A673 (cell line): ENCODE results near the gene LRRC17. TPM values are rescaled to one million over a fixed set of nuclear protein-coding genes. Genes with fewer than 3 reads are reported as not detected.

Experiments
- BruUV-seq: library from RNA; stranded (reverse); fragments of 400-500 nt; replicated peaks from 2 replicates; lab custom pipeline; 2021; lab: Mats Ljungman, UMichigan
- CTCF ChIA-PET: fragments of 300-600 bp; sonication (Branson Sonifier 250); formaldehyde crosslinking; loops from one replicate; lab custom pipeline; 2022; ENCODE audit warnings: antibody characterized with exemption; lab: Charles Lee
- POLR2A ChIA-PET: fragments of 300-600 bp; sonication (Branson Sonifier 250); formaldehyde crosslinking; loops from one replicate; lab custom pipeline; 2022; ENCODE audit warnings: antibody characterized with exemption; ENCODE audit not compliant: low non-redundant PET; lab: Charles Lee
- DNase-seq: peaks from one replicate; pipeline ENCODE4 v3.0.0-alpha.2; 2015; ENCODE audit warnings: low spot score
- H3K27ac ChIP-seq: fragments of 200-600 bp; sonication (generic); 2 replicates; pipeline ENCODE4 v1.5.1; 2016; ENCODE audit warnings: mixed run types, low read depth, mild to moderate bottlenecking, mixed read lengths, antibody characterized with exemption, low read length; ENCODE audit not compliant: poor library complexity, severe bottlenecking
- H3K27me3 ChIP-seq: fragments of 200-600 bp; sonication (generic); replicated peaks from 2 replicates; pipeline ENCODE4 v1.6.1; 2017; ENCODE audit warnings: mixed run types, low read depth, mild to moderate bottlenecking, mixed read lengths, antibody characterized with exemption, low read length; ENCODE audit not compliant: insufficient read depth, poor library complexity
- H3K36me3 ChIP-seq: fragments of 200-600 bp; sonication (generic); 2 replicates; pipeline ENCODE4 v1.6.1; 2016; ENCODE audit warnings: mixed run types, mild to moderate bottlenecking, mixed read lengths, antibody characterized with exemption, low read length; ENCODE audit not compliant: insufficient read depth, poor library complexity, severe bottlenecking
- H3K4me1 ChIP-seq: fragments of 200-600 bp; sonication (generic); 2 replicates; pipeline ENCODE4 v1.6.1; 2017; ENCODE audit warnings: mixed run types, mild to moderate bottlenecking, mixed read lengths, antibody characterized with exemption, low read length; ENCODE audit not compliant: insufficient read depth, poor library complexity, severe bottlenecking
- H3K4me3 ChIP-seq: fragments of 200-600 bp; sonication (generic); 2 replicates; pipeline ENCODE4 v1.5.1; 2016; ENCODE audit warnings: low read depth, mixed run types, mild to moderate bottlenecking, mixed read lengths, low read length; ENCODE audit not compliant: poor library complexity, severe bottlenecking
- H3K9me3 ChIP-seq: fragments of 200-600 bp; sonication (generic); 2 replicates; pipeline ENCODE4 v1.6.1; 2016; ENCODE audit warnings: mixed run types, low read depth, mild to moderate bottlenecking, mixed read lengths, antibody characterized with exemption, low read length; ENCODE audit not compliant: poor library complexity, severe bottlenecking
- CTCF ChIP-seq: fragments of 300-800, 200-600 bp; sonication (generic); conservative IDR thresholded peaks from 2 replicates; pipeline ENCODE4 v1.5.1; 2017; ENCODE audit warnings: low read depth, mild to moderate bottlenecking, antibody characterized with exemption, low read length, moderate library complexity, mixed read lengths
- EZH2 ChIP-seq: fragments of 200-600 bp; sonication (generic); IDR thresholded peaks from 2 replicates; pipeline ENCODE4 v1.6.1; 2017; ENCODE audit warnings: borderline replicate concordance, low read depth, mild to moderate bottlenecking, mixed read lengths, antibody characterized with exemption, low read length; ENCODE audit not compliant: poor library complexity, severe bottlenecking
- intact Hi-C: fragments of 100-400 bp; cut with micrococcal nuclease; formaldehyde crosslinking; loops from one replicate; pipeline ENCODE4 v1.10.0; 2022; ENCODE audit not compliant: unreplicated experiment
- total RNA-seq: library from RNA; stranded (reverse); gene quantifications from 2 replicates; pipeline ENCODE4 v1.2.3, GENCODE V29; 2021

LRRC17 gene
- total RNA-seq, 1 experiment from 2014 or later, result 10.0 TPM

- Histone ChIP-seq H3K4me3 (no peak overlapping the region), H3K36me3 (no peaks in the 10 kb centered on the region), H3K27ac (no peak overlapping the region), H3K9me3 (no peaks in the 10 kb centered on the region), H3K27me3 (no peaks in the 10 kb centered on the region), H3K4me1 (peaks cover 10% of the 10 kb centered on the region)
- POLR2A ChIA-PET, result no interaction called here
- intact Hi-C loops, result no loop called here
- DNase-seq, result no peak
- TF ChIP-seq CTCF, result no peak
- no peak for TF ChIP-seq EZH2
- no TSS peak for BruUV-seq
- CTCF ChIA-PET, result no interaction called here
These were observed 4.1 kb upstream of the LRRC17 start for GRCh38 chr7:102908676-102909075.

- no peaks in the 10 kb centered on the region for H3K27me3 ChIP-seq
- TF ChIP-seq CTCF (no peak), EZH2 (no peak)
- BruUV-seq, result no TSS peak
- peak overlapping the region; percentile 46 for H3K4me3 ChIP-seq
- peaks cover 32% of the 10 kb centered on the region for H3K4me1 ChIP-seq
- peak overlapping the region; percentile 20 for H3K27ac ChIP-seq
- POLR2A ChIA-PET, result interaction anchor here (0.6 kb wide), 1 partner anchor 1547 kb away, joined by 8 read pairs; no protein-coding TSS in a partner anchor
- intact Hi-C loops, result loop anchor here (5.0 kb wide), 1 partner anchor 42 kb away; no protein-coding TSS in a partner anchor
- H3K9me3 ChIP-seq, result no peaks in the 10 kb centered on the region
- no peaks in the 10 kb centered on the region for H3K36me3 ChIP-seq
- CTCF ChIA-PET, result no interaction called here
- DNase-seq, result no peak
These were observed 1.0 kb downstream of the LRRC17 start for GRCh38 chr7:102913826-102914225.

- no TSS peak for BruUV-seq
- Histone ChIP-seq H3K4me1 (peaks cover 32% of the 10 kb centered on the region), H3K27ac (no peak overlapping the region), H3K4me3 (no peak overlapping the region), H3K9me3 (no peaks in the 10 kb centered on the region), H3K36me3 (no peaks in the 10 kb centered on the region), H3K27me3 (no peaks in the 10 kb centered on the region)
- ChIA-PET CTCF (no interaction called here), POLR2A (no interaction called here)
- no peak for TF ChIP-seq CTCF
- TF ChIP-seq EZH2, result no peak
- intact Hi-C loops, result loop anchor here (5.0 kb wide), 1 partner anchor 42 kb away; no protein-coding TSS in a partner anchor
- DNase-seq, result peak; percentile 83
These were observed 1.8 kb downstream of the LRRC17 start for GRCh38 chr7:102914585-102914984.
